HepG2 (cell line): Measurements from ENCODE around the gene MCM3. TPM values are rescaled to one million over a fixed set of nuclear protein-coding genes. Genes with fewer than 3 reads are reported as not detected.

Experiments used
- AGO2 ChIP-seq: fragments of 200-400 bp; formaldehyde crosslinking; optimal IDR thresholded peaks from 2 replicates; pipeline ENCODE3; 2017; ENCODE audit warnings: mild to moderate bottlenecking, low read depth, low read length, moderate library complexity
- AHR ChIP-seq: IDR thresholded peaks from 2 replicates; pipeline ENCODE4 v1.6.1; 2018; ENCODE audit warnings: missing genetic modification reagents, missing compliant biosample characterization
- CAMTA2 ChIP-seq: sonication (generic); formaldehyde crosslinking; IDR thresholded peaks from 2 replicates; pipeline ENCODE4 v1.4.0; 2020; ENCODE audit warnings: mild to moderate bottlenecking, missing genetic modification reagents, borderline replicate concordance
- ELF3 ChIP-seq: IDR thresholded peaks from 2 replicates; pipeline ENCODE4 v1.6.1; 2016; ENCODE audit warnings: missing genetic modification reagents, missing compliant biosample characterization
- EP300 ChIP-seq, 3 experiments: sonication (generic) in 1 of 3; formaldehyde crosslinking in 1 of 3; IDR thresholded peaks; 2 replicates each; pipeline versions ENCODE4 v1.5.1 to v1.6.1; 2011 to 2020; ENCODE audit warnings: low read depth in 2 of 3, low read length in 2 of 3, borderline replicate concordance in 1 of 3, improper control_type of control experiment in 1 of 3, mild to moderate bottlenecking in 1 of 3, missing genetic modification reagents in 1 of 3, moderate library complexity in 1 of 3
- FOXA1 ChIP-seq, 2 experiments: fragments of 450-650 bp in 1 of 2; sonication (generic) in 1 of 2; formaldehyde crosslinking in 1 of 2; IDR thresholded peaks; 2 replicates each; pipeline versions ENCODE4 v1.4.0 to v1.6.1; 2016 to 2020; ENCODE audit warnings: missing genetic modification reagents in 1 of 2
- GABPA ChIP-seq, 2 experiments: IDR thresholded peaks; 2 replicates each; pipeline ENCODE4 v1.6.1; 2011 to 2016; ENCODE audit warnings: low read depth in 2 of 2, low read length in 1 of 2, missing biosample characterization in 1 of 2, missing genetic modification characterization in 1 of 2
- HIVEP1 ChIP-seq: sonication (generic); formaldehyde crosslinking; IDR thresholded peaks from 2 replicates; pipeline ENCODE4 v1.4.0; 2020; ENCODE audit warnings: mild to moderate bottlenecking, missing genetic modification reagents
- MNT ChIP-seq: fragments of 450-650 bp; IDR thresholded peaks from 2 replicates; pipeline ENCODE4 v1.6.1; 2016
- NR2C2 ChIP-seq: sonication (generic); formaldehyde crosslinking; IDR thresholded peaks from 2 replicates; pipeline ENCODE4 v1.4.0; 2020; ENCODE audit warnings: missing genetic modification reagents, mild to moderate bottlenecking, moderate library complexity, borderline replicate concordance
- PAF1 ChIP-seq: IDR thresholded peaks from 2 replicates; pipeline ENCODE4 v1.6.1; 2016; ENCODE audit warnings: missing genetic modification reagents, missing compliant biosample characterization
- POLR2A ChIP-seq, 2 experiments: IDR thresholded peaks; 2 replicates each; pipeline ENCODE4 v1.6.1; 2011; ENCODE audit warnings: low read depth in 2 of 2, low read length in 2 of 2, mild to moderate bottlenecking in 1 of 2, moderate library complexity in 1 of 2; ENCODE audit not compliant: insufficient read depth in 1 of 2
- PRDM4 ChIP-seq: sonication (generic); formaldehyde crosslinking; IDR thresholded peaks from 2 replicates; pipeline ENCODE4 v1.9.0; 2021; ENCODE audit warnings: missing genetic modification reagents, borderline replicate concordance
- RARG ChIP-seq: sonication (generic); formaldehyde crosslinking; IDR thresholded peaks from 2 replicates; pipeline ENCODE4 v1.4.0; 2020; ENCODE audit warnings: low read depth, mild to moderate bottlenecking, missing genetic modification reagents
- RFX1 ChIP-seq: fragments of 450-650 bp; IDR thresholded peaks from 2 replicates; pipeline ENCODE4 v1.6.1; 2017
- SOX5 ChIP-seq: IDR thresholded peaks from 2 replicates; pipeline ENCODE4 v1.6.1; 2016; ENCODE audit warnings: borderline replicate concordance
- SOX6 ChIP-seq, 2 experiments: fragments of 450-650 bp in 1 of 2; sonication (generic) in 1 of 2; formaldehyde crosslinking in 1 of 2; IDR thresholded peaks; 2 replicates each; pipeline versions ENCODE4 v1.4.0 to v1.6.1; 2017 to 2020; ENCODE audit warnings: antibody characterized with exemption in 1 of 2, mild to moderate bottlenecking in 1 of 2, missing genetic modification reagents in 1 of 2
- SSRP1 ChIP-seq: IDR thresholded peaks from 2 replicates; pipeline ENCODE4 v1.6.1; 2016; ENCODE audit warnings: control low read depth
- ZBTB37 ChIP-seq: sonication (generic); formaldehyde crosslinking; IDR thresholded peaks from 2 replicates; pipeline ENCODE4 v1.4.0; 2020; ENCODE audit warnings: mild to moderate bottlenecking, missing genetic modification reagents
- ZNF224 ChIP-seq: sonication (generic); formaldehyde crosslinking; IDR thresholded peaks from 2 replicates; pipeline ENCODE4 v1.5.0; 2020; ENCODE audit warnings: mild to moderate bottlenecking, missing genetic modification reagents
- ZNF432 ChIP-seq: sonication (generic); formaldehyde crosslinking; IDR thresholded peaks from 2 replicates; pipeline ENCODE4 v1.5.0; 2020; ENCODE audit warnings: missing genetic modification reagents, mild to moderate bottlenecking, borderline replicate concordance
- polyA plus RNA-seq, 8 experiments: library from polyadenylated mRNA; depleted of rRNA in 3 of 8; stranded (reverse) in 7 of 8; unstranded in 1 of 8; fragments of >200 nt; fragmentation: Illumina TruSeq in 4 of 8; extraction: Trizol in 4 of 8; gene quantifications; 2 replicates each; pipeline versions ENCODE4 v1.2.1 to v1.2.3, GENCODE V29; 2011 to 2016; ENCODE audit warnings: low read depth in 4 of 8, missing spikeins in 1 of 8, mixed read lengths in 1 of 8; ENCODE audit not compliant: insufficient read depth in 1 of 8
- total RNA-seq, 5 experiments: library from RNA; depleted of rRNA; stranded (reverse); fragments of >200 nt; fragmentation: Illumina TruSeq; extraction: Trizol; gene quantifications; 2 replicates each; pipeline ENCODE4 v1.2.3, GENCODE V29; 2016; ENCODE audit warnings: low read depth in 1 of 5
- TF ChIP-seq, protein P1 (sequence below): sonication (generic); formaldehyde crosslinking; IDR thresholded peaks from 2 replicates; pipeline ENCODE4 v1.4.0; 2020; ENCODE audit warnings: missing genetic modification reagents

The MCM3 gene
- total and polyA plus RNA-seq, 2 of the 13 experiments (the other 11 are each of a cell fraction or from before 2014, with no cell fraction given), result 164 to 288 TPM

DNA sequence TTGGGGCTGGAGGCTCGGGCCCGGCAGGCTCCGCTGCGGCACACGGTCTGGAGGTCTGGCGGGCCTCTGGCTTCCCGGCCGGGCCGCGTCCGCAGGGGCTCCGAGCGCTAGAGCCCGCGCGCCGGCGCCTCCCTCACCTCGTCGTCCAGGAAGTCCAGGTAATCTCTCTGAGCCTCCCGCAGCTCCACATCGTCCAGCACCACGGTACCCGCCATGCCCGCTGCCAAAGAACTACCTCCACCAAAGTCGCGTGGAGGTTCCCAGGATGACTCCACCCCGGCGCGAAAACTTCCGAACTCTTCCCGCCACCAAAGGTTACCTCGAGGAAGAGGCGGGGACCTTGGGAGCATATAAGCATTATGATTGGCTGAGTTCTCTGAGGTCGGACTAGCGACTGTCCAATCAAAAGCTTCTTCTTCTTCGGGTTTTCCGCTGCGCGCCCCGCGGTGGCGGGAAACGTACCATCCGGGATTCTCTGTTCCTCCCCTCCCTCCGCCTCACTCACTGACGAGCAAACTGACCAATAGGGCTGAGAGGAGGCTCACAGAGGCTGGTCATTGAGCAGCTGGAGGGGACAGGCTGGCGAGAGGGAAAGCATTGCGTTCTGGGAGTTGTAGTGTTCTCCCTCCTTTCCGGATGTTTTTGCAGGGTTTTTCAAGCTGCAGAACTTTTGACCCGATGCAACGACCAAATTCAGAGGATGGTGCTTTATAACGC, at the start of gene MCM3 (continued):
- TF ChIP-seq ZNF224 (CRISPR knock-in tag) (peak; percentile 96; the same call in 1 of the 2 replicates), NR2C2 (CRISPR knock-in tag) (peak; percentile 94), PRDM4 (CRISPR knock-in tag) (0 out of 2 replicates have a peak, but pooled peaks have one; percentile 24), RARG (CRISPR knock-in tag) (no peak), FOXA1 (IDR thresholded peaks at IDR 0.05) (no peak), FOXA1 (CRISPR knock-in tag; IDR thresholded peaks at IDR 0.05) (no peak; the same call in 1 of the 2 replicates), EP300 (IDR thresholded peaks at IDR 0.05; ENCODE audit: low read depth in 2 of 2, low read length in 2 of 2) (peak in 1 of 2 experiments; percentile 15; a peak in 1 of 4 replicates), EP300 (CRISPR knock-in tag; IDR thresholded peaks at IDR 0.05; ENCODE audit: borderline replicate concordance) (no peak), GABPA (IDR thresholded peaks at IDR 0.05; ENCODE audit: low read depth, low read length) (peak; percentile 78), GABPA (CRISPR knock-in tag; IDR thresholded peaks at IDR 0.05; ENCODE audit: low read depth) (peak; percentile 94), MNT (peak; percentile 70), AHR (peak; percentile 91), CAMTA2 (no peak), RFX1 (no peak), POLR2A (IDR thresholded peaks at IDR 0.05; ENCODE audit: insufficient read depth in 1 of 2, low read depth in 2 of 2, low read length in 2 of 2) (peak; percentile 71 to 94), SOX5 (peak; percentile 40; the same call in 1 of the 2 replicates), HIVEP1 (peak; percentile 90), SSRP1 (CRISPR knock-in tag) (no peak), ELF3 (CRISPR knock-in tag) (peak; percentile 60), ZBTB37 (CRISPR knock-in tag) (peak; percentile 54; the same call in 1 of the 2 replicates), ZNF432 (CRISPR knock-in tag) (no peak), PAF1 (CRISPR knock-in tag) (no peak), AGO2 (peak; percentile 94), SOX6 (IDR thresholded peaks at IDR 0.05) (no peak), SOX6 (CRISPR knock-in tag; IDR thresholded peaks at IDR 0.05) (peak; percentile 55; the same call in 1 of the 2 replicates)
- TF ChIP-seq, protein P1, sequence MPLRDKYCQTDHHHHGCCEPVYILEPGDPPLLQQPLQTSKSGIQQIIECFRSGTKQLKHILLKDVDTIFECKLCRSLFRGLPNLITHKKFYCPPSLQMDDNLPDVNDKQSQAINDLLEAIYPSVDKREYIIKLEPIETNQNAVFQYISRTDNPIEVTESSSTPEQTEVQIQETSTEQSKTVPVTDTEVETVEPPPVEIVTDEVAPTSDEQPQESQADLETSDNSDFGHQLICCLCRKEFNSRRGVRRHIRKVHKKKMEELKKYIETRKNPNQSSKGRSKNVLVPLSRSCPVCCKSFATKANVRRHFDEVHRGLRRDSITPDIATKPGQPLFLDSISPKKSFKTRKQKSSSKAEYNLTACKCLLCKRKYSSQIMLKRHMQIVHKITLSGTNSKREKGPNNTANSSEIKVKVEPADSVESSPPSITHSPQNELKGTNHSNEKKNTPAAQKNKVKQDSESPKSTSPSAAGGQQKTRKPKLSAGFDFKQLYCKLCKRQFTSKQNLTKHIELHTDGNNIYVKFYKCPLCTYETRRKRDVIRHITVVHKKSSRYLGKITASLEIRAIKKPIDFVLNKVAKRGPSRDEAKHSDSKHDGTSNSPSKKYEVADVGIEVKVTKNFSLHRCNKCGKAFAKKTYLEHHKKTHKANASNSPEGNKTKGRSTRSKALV (CRISPR knock-in tag), result 0 out of 2 replicates have a peak, but pooled peaks have one; percentile 40
